OCI-LY7 (cell line): ENCODE results near the gene ZKSCAN1. TPM values are rescaled to one million over a fixed set of nuclear protein-coding genes. Genes with fewer than 3 reads are reported as not detected.
"Not testable (repeated sequence)": the region's sequence is repeated elsewhere in the genome, so short reads cannot be mapped to it uniquely, and the experiment has no call there.

Source experiments
- BruUV-seq: library from RNA; stranded (reverse); fragments of 400-500 nt; replicated peaks from 2 replicates; lab custom pipeline; 2021; lab: Mats Ljungman, UMichigan
- CTCF ChIA-PET: fragments of 300-600 bp; sonication (Branson Sonifier 250); formaldehyde crosslinking; loops from one replicate; lab custom pipeline; 2022; ENCODE audit warnings: antibody characterized with exemption; ENCODE audit not compliant: unreplicated experiment; lab: Charles Lee
- POLR2A ChIA-PET: fragments of 300-600 bp; sonication (Branson Sonifier 250); formaldehyde crosslinking; loops from one replicate; lab custom pipeline; 2022; ENCODE audit warnings: antibody characterized with exemption; lab: Charles Lee
- DNase-seq: peaks from one replicate; pipeline ENCODE4 v3.0.0-alpha.2; 2015; ENCODE audit warnings: low spot score
- H2AFZ ChIP-seq: fragments of 200-600 bp; sonication (generic), shearing (Covaris generic); 2 replicates; pipeline ENCODE4 v1.6.1; 2014; ENCODE audit warnings: mild to moderate bottlenecking, antibody characterized with exemption, low read length, moderate library complexity
- H3K27ac ChIP-seq: fragments of 200-600 bp; sonication (generic); 2 replicates; pipeline ENCODE4 v1.5.1; 2014; ENCODE audit warnings: mixed run types, low read depth, mild to moderate bottlenecking, moderate library complexity, low read length, inconsistent platforms; ENCODE audit not compliant: poor library complexity, severe bottlenecking
- H3K36me3 ChIP-seq: fragments of 200-600 bp; sonication (generic); 2 replicates; pipeline ENCODE4 v1.6.1; 2014; ENCODE audit warnings: mild to moderate bottlenecking, antibody characterized with exemption, low read length, moderate library complexity, mixed read lengths; ENCODE audit not compliant: insufficient read depth
- H3K4me1 ChIP-seq: fragments of 200-600 bp; sonication (generic); 2 replicates; pipeline ENCODE4 v1.5.1; 2014; ENCODE audit warnings: mild to moderate bottlenecking, low read length; ENCODE audit not compliant: insufficient read depth, poor library complexity, severe bottlenecking
- H3K4me2 ChIP-seq: fragments of 200-600 bp; sonication (generic); 2 replicates; pipeline ENCODE4 v1.6.1; 2014; ENCODE audit warnings: mild to moderate bottlenecking, low read length
- H3K4me3 ChIP-seq: fragments of 200-600 bp; sonication (generic); 2 replicates; pipeline ENCODE4 v1.5.1; 2014; ENCODE audit warnings: mild to moderate bottlenecking, low read depth, low read length; ENCODE audit not compliant: poor library complexity, severe bottlenecking
- H3K79me2 ChIP-seq: fragments of 200-600 bp; sonication (generic); 2 replicates; pipeline ENCODE4 v1.6.1; 2016; ENCODE audit warnings: low read depth, mild to moderate bottlenecking, low read length, moderate library complexity, mixed read lengths; ENCODE audit not compliant: insufficient read depth
- H3K9me2 ChIP-seq: fragments of 200-600 bp; sonication (generic); 2 replicates; pipeline ENCODE4 v1.6.1; 2016; ENCODE audit warnings: mild to moderate bottlenecking, low read length, mixed read lengths; ENCODE audit not compliant: insufficient read depth
- H3K9me3 ChIP-seq: fragments of 200-600 bp; sonication (generic); 2 replicates; pipeline ENCODE4 v1.6.1; 2014; ENCODE audit warnings: mild to moderate bottlenecking, mixed run types, low read length, mixed read lengths
- H4K20me1 ChIP-seq: fragments of 200-600 bp; sonication (generic); 2 replicates; pipeline ENCODE4 v1.6.1; 2014; ENCODE audit warnings: mild to moderate bottlenecking, antibody characterized with exemption, low read length, moderate library complexity, mixed read lengths; ENCODE audit not compliant: insufficient read depth
- CTCF ChIP-seq: fragments of 200-600 bp; sonication (generic); conservative IDR thresholded peaks from 2 replicates; pipeline ENCODE4 v1.5.1; 2014; ENCODE audit warnings: mild to moderate bottlenecking, antibody characterized with exemption, low read length, moderate library complexity, mixed read lengths
- EZH2phosphoT487 ChIP-seq: fragments of 200-600 bp; sonication (generic); IDR thresholded peaks from 2 replicates; pipeline ENCODE4 v1.6.1; 2018; ENCODE audit warnings: low read depth, borderline replicate concordance, mild to moderate bottlenecking, mixed run types, antibody characterized with exemption, low read length, moderate library complexity, mixed read lengths
- intact Hi-C: fragments of 100-400 bp; cut with micrococcal nuclease; formaldehyde crosslinking; loops from one replicate; pipeline ENCODE4 v1.10.0; 2022; ENCODE audit not compliant: unreplicated experiment
- total RNA-seq, 2 experiments: library from RNA; depleted of rRNA in 1 of 2; stranded (reverse); fragments of >200 nt in 1 of 2; shearing (Covaris generic) in 1 of 2; gene quantifications; 2 replicates each; pipeline ENCODE4 v1.2.3, GENCODE V29; 2014 to 2022

The ZKSCAN1 gene
- total RNA-seq, 2 experiments from 2014 or later: 20.2 to 48.1 TPM

GRCh38 chr7:99987846-99988245, 27.6 kb upstream of the ZKSCAN1 start:
- H3K9me3 ChIP-seq: no peaks in the 10 kb centered on the region

GRCh38 chr7:99990460-99990852, 24.9 kb upstream of the ZKSCAN1 start:
- ChIA-PET CTCF (interaction anchor here (0.8 to 1.0 kb wide), 2 partner anchors 9 to 140 kb away, joined by 3 read pairs; no protein-coding TSS in a partner anchor), POLR2A (interaction anchor here (0.7 kb wide), 1 partner anchor 432 kb away, joined by 4 read pairs; no protein-coding TSS in a partner anchor)
- no peaks in the 10 kb centered on the region for H3K36me3 ChIP-seq
- TF ChIP-seq CTCF: no peak
- TF ChIP-seq EZH2phosphoT487: no peak
- H3K4me2 ChIP-seq: no peak overlapping the region
- intact Hi-C loops: loop anchor here (5.0 kb wide), 2 partner anchors 62 to 142 kb away; no protein-coding TSS in a partner anchor
- H4K20me1 ChIP-seq: no peaks in the 10 kb centered on the region
- H3K27ac ChIP-seq: no peak overlapping the region
- no peak overlapping the region for H3K4me3 ChIP-seq
- no TSS peak for BruUV-seq
- no peaks in the 10 kb centered on the region for H3K4me1 ChIP-seq
- no peaks in the 10 kb centered on the region for H3K9me3 ChIP-seq
- no peak overlapping the region for H2AFZ ChIP-seq
- H3K79me2 ChIP-seq: no peaks in the 10 kb centered on the region
- H3K9me2 ChIP-seq: no peaks in the 10 kb centered on the region
- DNase-seq: no peak

More at GRCh38 chr7:99987846-99988245, 27.6 kb upstream of the ZKSCAN1 start:
- H3K79me2 ChIP-seq: no peaks in the 10 kb centered on the region
- H3K4me3 ChIP-seq: no peak overlapping the region
- H2AFZ ChIP-seq: no peak overlapping the region
- H3K36me3 ChIP-seq: no peaks in the 10 kb centered on the region
- no TSS peak for BruUV-seq
- no peaks in the 10 kb centered on the region for H4K20me1 ChIP-seq
- TF ChIP-seq EZH2phosphoT487 (no peak), CTCF (no peak)
- no peaks in the 10 kb centered on the region for H3K4me1 ChIP-seq
- H3K4me2 ChIP-seq: no peak overlapping the region
- intact Hi-C loops: no loop called here
- ChIA-PET CTCF (no interaction called here), POLR2A (interaction anchor here (0.6 to 1.0 kb wide), 2 partner anchors 21 to 69 kb away, joined by 3 to 4 read pairs; no protein-coding TSS in a partner anchor)
- H3K9me2 ChIP-seq: no peaks in the 10 kb centered on the region
- DNase-seq: no peak
- H3K27ac ChIP-seq: no peak overlapping the region

- H3K9me2 ChIP-seq, H3K36me3 ChIP-seq, BruUV-seq, H3K79me2 ChIP-seq, H3K9me3 ChIP-seq, DNase-seq, H3K4me2 ChIP-seq, H3K4me1 ChIP-seq, H3K27ac ChIP-seq, H4K20me1 ChIP-seq, H2AFZ ChIP-seq, H3K4me3 ChIP-seq: not testable (repeated sequence)
- ChIA-PET CTCF (interaction anchor here (0.8 kb wide), 1 partner anchor 24 kb away, joined by 4 read pairs; the partner anchor contains the start of gene ZKSCAN1), POLR2A (interaction anchor here (0.5 kb wide), 1 partner anchor 10 kb away, joined by 3 read pairs; no protein-coding TSS in a partner anchor)
- intact Hi-C loops: loop anchor here (1.0 to 5.0 kb wide), 3 partner anchors 61 to 141 kb away; no protein-coding TSS in a partner anchor
Measured at GRCh38 chr7:99991543-99991942, 23.9 kb upstream of the ZKSCAN1 start.
